Activated naive CD8-positive, alpha-beta T cell (primary cell): Measurements from ENCODE around the gene HERC2.
"Not testable (repeated sequence)": the region's sequence is repeated elsewhere in the genome, so short reads cannot be mapped to it uniquely, and the experiment has no call there.

Experiments used
- H3K27ac Mint-ChIP-seq: one replicate; pipeline ENCODE4 v1.8.0; 2021; ENCODE audit warnings: mixed read lengths
- H3K27me3 Mint-ChIP-seq: one replicate; pipeline ENCODE4 v1.8.0; 2021; ENCODE audit warnings: mixed read lengths
- H3K36me3 Mint-ChIP-seq: one replicate; pipeline ENCODE4 v1.8.0; 2021; ENCODE audit warnings: mixed read lengths
- H3K4me1 Mint-ChIP-seq: one replicate; pipeline ENCODE4 v1.8.0; 2021; ENCODE audit warnings: low read depth, mixed read lengths
- H3K4me3 Mint-ChIP-seq: one replicate; pipeline ENCODE4 v1.8.0; 2021; ENCODE audit warnings: mild to moderate bottlenecking, mixed read lengths
- H3K9me3 Mint-ChIP-seq: one replicate; pipeline ENCODE4 v1.8.0; 2021; ENCODE audit warnings: low read depth, mixed read lengths

Gene HERC2

DNA sequence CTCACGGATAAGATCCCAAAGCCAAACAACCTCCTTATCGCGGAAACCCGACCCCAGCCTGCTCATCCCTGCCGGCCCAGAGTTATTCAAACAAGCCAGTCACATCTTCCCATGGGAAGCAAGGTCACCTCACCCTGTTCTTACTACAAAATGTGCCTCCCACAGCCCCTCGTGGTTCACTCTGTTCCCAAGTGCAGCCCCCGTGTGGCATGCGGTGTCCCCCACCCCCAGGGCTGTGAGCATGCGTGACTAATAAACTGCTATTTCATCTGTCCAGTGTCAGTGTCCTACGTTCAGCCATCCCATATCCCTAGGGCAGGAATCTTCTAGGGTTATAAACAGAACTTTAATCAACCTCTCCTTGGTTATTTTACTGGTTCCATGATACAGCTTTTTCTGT is 27.4 kb downstream of the HERC2 start:
- peaks cover 30% of the 10 kb centered on the region for H3K36me3 Mint-ChIP-seq
- not testable (repeated sequence) for H3K4me3 Mint-ChIP-seq, H3K27me3 Mint-ChIP-seq, H3K27ac Mint-ChIP-seq, H3K4me1 Mint-ChIP-seq
- peaks cover 14% of the 10 kb centered on the region for H3K9me3 Mint-ChIP-seq

DNA sequence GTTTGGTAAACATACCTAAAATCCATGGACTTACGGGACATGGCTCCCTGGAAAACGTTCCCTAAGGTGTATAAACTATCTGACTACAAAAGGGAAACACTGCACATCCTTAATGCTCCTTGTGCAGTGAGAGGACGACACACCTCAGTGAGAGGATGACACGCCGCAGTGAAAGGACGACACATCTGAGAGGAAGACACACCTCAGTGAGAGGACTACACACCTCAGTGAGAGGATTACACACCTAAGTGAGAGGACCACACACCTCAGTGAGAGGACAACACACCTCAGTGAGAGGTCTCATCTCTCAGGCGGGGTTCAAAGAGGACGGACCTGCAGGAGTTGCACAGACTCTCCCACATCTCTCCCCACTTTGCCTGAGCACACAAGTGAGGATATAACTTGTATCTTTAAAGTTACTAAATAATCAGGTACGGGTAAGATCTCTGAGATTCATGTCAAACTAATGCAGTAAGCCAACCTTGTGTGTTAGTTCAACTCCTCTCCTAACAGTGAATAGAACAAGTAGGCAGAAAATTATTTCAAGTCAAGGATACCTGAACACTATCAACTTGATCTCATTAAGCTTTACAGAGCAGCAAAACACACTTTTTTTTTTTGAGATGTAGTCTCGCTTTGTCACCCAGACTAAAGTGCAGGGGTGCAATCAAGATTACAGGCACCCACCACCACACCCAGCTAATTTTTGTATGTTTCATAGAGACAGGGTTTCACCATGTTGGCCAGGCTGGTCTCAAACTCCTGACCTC is 32.1 kb downstream of the HERC2 start:
- Mint-ChIP-seq H3K36me3 (peaks cover 38% of the 10 kb centered on the region), H3K4me3 (no peak overlapping the region), H3K27me3 (no peaks in the 10 kb centered on the region), H3K9me3 (peaks cover 17% of the 10 kb centered on the region), H3K4me1 (peaks cover 12% of the 10 kb centered on the region), H3K27ac (no peak overlapping the region)

GRCh38 chr15:28288830-28289693 is 32.9 kb downstream of the HERC2 start:
- H3K27ac Mint-ChIP-seq, H3K27me3 Mint-ChIP-seq, H3K4me3 Mint-ChIP-seq: not testable (repeated sequence)
- Mint-ChIP-seq H3K4me1 (peaks cover 12% of the 10 kb centered on the region), H3K36me3 (peaks cover 38% of the 10 kb centered on the region), H3K9me3 (peaks cover 17% of the 10 kb centered on the region)

DNA sequence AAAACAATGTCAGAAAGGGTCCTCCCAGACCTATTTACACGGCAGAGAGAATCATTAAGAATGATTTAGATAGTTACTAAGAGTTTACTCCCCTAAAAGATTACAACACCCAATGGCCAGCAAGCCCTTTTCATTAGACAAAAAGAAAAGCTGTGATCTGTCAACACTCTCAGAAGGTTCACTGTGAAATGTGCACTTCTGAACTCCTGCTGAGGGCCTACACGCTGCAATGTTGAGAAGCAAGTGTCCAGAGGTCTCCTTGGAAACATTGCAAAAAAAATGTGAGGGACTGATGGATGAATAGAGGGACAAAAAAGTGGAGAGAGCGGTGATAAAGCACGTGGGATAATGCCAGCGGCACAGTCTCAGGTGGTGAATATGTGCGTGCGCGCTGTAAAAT is 35.3 kb downstream of the HERC2 start:
- H3K27me3 Mint-ChIP-seq, H3K27ac Mint-ChIP-seq, H3K4me3 Mint-ChIP-seq: not testable (repeated sequence)
- peaks cover 37% of the 10 kb centered on the region for H3K36me3 Mint-ChIP-seq
- H3K4me1 Mint-ChIP-seq, result peaks cover 11% of the 10 kb centered on the region
- H3K9me3 Mint-ChIP-seq, result peaks cover 17% of the 10 kb centered on the region

GRCh38 chr15:28286031-28286430 is 35.9 kb downstream of the HERC2 start:
- Mint-ChIP-seq H3K27me3 (no peaks in the 10 kb centered on the region), H3K36me3 (peaks cover 36% of the 10 kb centered on the region), H3K9me3 (peaks cover 17% of the 10 kb centered on the region), H3K27ac (no peak overlapping the region), H3K4me1 (peaks cover 11% of the 10 kb centered on the region), H3K4me3 (no peak overlapping the region)

GRCh38 chr15:28281876-28282275 is 40.1 kb downstream of the HERC2 start:
- no peak overlapping the region for H3K27ac Mint-ChIP-seq
- H3K4me3 Mint-ChIP-seq, result no peak overlapping the region
- no peaks in the 10 kb centered on the region for H3K9me3 Mint-ChIP-seq
- peaks cover 20% of the 10 kb centered on the region for H3K36me3 Mint-ChIP-seq
- H3K27me3 Mint-ChIP-seq, result no peaks in the 10 kb centered on the region
- H3K4me1 Mint-ChIP-seq, result peaks cover 8% of the 10 kb centered on the region

DNA sequence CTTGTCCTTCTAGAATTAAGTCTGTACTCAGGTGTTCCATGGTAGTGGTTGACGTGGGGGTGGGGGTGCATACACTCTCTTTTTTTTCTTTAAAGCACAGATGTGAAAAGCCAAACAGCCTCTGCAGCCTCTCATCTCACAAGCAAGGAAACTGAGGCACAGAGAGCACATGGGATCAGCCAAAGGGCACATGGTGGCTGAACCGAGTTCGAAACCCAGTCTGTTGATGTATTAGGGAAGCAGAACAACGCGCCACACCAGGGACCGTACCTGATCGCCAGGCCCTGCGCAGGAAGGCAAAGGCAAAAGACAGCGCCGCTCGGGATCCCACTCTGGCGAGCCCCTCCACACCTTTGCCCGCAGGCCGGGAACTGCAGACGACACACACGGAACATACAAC is 47.3 kb downstream of the HERC2 start:
- Mint-ChIP-seq H3K9me3 (no peaks in the 10 kb centered on the region), H3K27me3 (no peaks in the 10 kb centered on the region), H3K4me1 (no peaks in the 10 kb centered on the region)

DNA sequence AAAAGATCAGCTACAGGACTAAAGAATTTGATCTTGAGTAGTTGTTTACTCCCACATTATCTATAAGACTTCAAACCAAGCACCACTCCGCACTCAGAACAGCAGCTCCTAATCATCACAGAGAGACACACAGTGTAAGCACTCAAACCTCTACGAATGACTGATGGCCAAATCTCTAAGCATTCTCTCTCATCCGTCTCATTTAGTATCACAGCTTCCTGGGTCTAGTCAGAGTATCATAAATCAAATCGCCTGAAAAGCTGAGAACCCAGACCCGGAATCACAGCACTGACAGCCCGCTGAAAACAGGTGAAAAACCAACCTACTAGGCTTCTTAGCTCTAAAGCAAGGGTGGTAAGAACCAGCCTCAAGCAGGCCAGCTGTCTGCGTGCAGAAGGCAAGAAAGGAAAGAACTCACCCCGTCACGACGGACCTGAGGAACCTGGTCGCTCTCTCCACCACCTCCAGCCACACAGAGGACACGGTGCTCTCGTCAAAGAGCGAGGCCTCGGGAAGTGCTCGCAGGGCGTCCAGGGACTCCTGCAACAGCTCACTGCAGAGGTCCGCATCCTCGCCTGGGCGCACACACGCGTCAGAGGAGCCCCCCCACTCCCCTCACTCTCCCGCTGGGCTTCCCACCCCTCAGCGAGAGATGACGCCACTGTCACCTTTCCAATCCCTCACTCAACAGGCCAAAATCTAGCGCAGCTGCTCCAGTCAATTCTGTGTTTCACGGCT is 47.9 kb downstream of the HERC2 start:
- Mint-ChIP-seq H3K27me3 (no peaks in the 10 kb centered on the region), H3K9me3 (no peaks in the 10 kb centered on the region), H3K36me3 (peaks cover 13% of the 10 kb centered on the region), H3K4me3 (no peak overlapping the region), H3K27ac (no peak overlapping the region), H3K4me1 (no peaks in the 10 kb centered on the region)

More for the DNA sequence above, 47.3 kb downstream of the HERC2 start:
- peaks cover 12% of the 10 kb centered on the region for H3K36me3 Mint-ChIP-seq
- H3K4me3 Mint-ChIP-seq, result no peak overlapping the region
- H3K27ac Mint-ChIP-seq, result no peak overlapping the region

- no peaks in the 10 kb centered on the region for H3K4me1 Mint-ChIP-seq
- no peak overlapping the region for H3K4me3 Mint-ChIP-seq
- H3K27ac Mint-ChIP-seq, result no peak overlapping the region
- peaks cover 18% of the 10 kb centered on the region for H3K36me3 Mint-ChIP-seq
- no peaks in the 10 kb centered on the region for H3K27me3 Mint-ChIP-seq
- H3K9me3 Mint-ChIP-seq, result no peaks in the 10 kb centered on the region
These were observed 48.5 kb downstream of the HERC2 start for GRCh38 chr15:28273468-28273867.

- H3K4me3 Mint-ChIP-seq, result no peak overlapping the region
- H3K4me1 Mint-ChIP-seq, result no peaks in the 10 kb centered on the region
- no peaks in the 10 kb centered on the region for H3K27me3 Mint-ChIP-seq
- H3K36me3 Mint-ChIP-seq, result peaks cover 16% of the 10 kb centered on the region
- no peaks in the 10 kb centered on the region for H3K9me3 Mint-ChIP-seq
- H3K27ac Mint-ChIP-seq, result no peak overlapping the region
These were observed 49.4 kb downstream of the HERC2 start for GRCh38 chr15:28272587-28272986.

DNA sequence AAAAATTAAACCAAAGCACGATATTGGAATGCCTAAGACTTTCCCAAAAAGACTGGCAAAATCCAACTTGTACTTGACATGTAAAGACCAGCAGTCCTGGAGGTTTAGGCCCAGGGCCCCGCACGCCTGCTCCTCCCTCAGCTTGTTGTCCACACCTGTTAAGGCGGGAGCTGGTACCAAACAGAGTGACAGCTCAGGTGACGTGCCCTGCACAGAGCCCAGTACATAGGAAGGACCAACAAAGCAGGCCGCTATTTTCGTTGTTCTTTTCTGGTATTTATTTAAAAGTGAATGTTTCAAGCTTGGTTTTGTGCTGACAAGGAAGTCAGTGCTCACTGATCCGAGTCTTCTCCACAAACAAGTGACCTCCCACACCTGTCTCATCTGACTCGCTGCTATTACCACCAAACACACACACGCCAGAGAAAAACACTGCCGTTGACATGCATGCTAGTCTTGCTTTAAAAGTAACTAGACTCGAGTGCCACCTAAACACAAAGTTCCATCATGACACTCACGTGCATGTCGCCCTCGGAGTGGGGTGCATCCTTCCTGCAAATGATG is 50.2 kb downstream of the HERC2 start:
- H3K27me3 Mint-ChIP-seq, result no peaks in the 10 kb centered on the region
- no peaks in the 10 kb centered on the region for H3K4me1 Mint-ChIP-seq
- peaks cover 13% of the 10 kb centered on the region for H3K36me3 Mint-ChIP-seq
- H3K4me3 Mint-ChIP-seq, result no peak overlapping the region
- no peak overlapping the region for H3K27ac Mint-ChIP-seq
- no peaks in the 10 kb centered on the region for H3K9me3 Mint-ChIP-seq

DNA sequence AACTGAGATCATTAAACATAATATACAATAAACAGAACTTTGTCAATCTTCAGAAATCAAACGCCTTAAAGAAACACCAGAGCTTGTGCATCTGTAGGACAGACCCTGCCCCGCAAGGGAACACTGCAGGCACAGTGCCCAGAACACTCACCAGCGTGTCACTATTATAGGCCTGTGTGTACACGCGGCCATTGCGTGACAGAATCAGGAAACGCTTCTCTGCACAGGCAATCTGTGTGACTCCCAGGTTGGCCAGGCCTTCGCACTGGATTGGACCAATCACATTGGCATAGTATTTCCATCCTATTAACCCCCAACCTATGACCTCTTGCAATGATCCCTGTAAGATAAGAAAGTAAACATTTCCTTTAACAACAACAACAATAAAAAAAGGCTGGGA is 52.9 kb downstream of the HERC2 start:
- Mint-ChIP-seq H3K27ac (no peak overlapping the region), H3K4me3 (no peak overlapping the region), H3K4me1 (no peaks in the 10 kb centered on the region), H3K9me3 (no peaks in the 10 kb centered on the region), H3K36me3 (peaks cover 15% of the 10 kb centered on the region), H3K27me3 (no peaks in the 10 kb centered on the region)

DNA sequence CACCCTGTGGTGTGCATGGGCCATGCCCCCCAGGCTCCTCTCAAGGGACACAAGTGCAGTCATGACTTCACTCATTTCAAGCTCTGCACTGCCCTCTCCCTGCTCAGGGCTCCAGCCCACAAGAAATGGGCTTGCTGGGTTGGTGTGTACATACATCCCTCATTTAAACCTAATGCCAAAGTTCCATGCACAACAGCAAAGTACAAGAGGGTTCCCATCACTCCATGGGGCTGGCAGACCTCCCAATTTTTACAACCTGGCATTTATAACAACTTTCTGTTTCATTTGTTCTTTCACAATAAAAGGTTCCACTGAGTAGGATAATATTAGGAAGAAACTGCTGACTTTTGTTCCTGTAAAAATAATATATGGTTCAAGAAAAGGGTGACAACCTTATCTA is 54.3 kb downstream of the HERC2 start:
- Mint-ChIP-seq H3K9me3 (no peaks in the 10 kb centered on the region), H3K36me3 (peaks cover 18% of the 10 kb centered on the region), H3K27ac (no peak overlapping the region), H3K27me3 (no peaks in the 10 kb centered on the region), H3K4me1 (no peaks in the 10 kb centered on the region), H3K4me3 (no peak overlapping the region)

- peaks cover 16% of the 10 kb centered on the region for H3K36me3 Mint-ChIP-seq
These were observed 56.5 kb downstream of the HERC2 start for GRCh38 chr15:28265334-28266019.

More at GRCh38 chr15:28265334-28266019, 56.5 kb downstream of the HERC2 start:
- no peak overlapping the region for H3K27ac Mint-ChIP-seq
- no peaks in the 10 kb centered on the region for H3K27me3 Mint-ChIP-seq
- no peaks in the 10 kb centered on the region for H3K9me3 Mint-ChIP-seq
- no peak overlapping the region for H3K4me3 Mint-ChIP-seq
- peaks cover 14% of the 10 kb centered on the region for H3K4me1 Mint-ChIP-seq
